ENCODE measurements around the gene CLEC7A.

CLEC7A gene

DNA sequence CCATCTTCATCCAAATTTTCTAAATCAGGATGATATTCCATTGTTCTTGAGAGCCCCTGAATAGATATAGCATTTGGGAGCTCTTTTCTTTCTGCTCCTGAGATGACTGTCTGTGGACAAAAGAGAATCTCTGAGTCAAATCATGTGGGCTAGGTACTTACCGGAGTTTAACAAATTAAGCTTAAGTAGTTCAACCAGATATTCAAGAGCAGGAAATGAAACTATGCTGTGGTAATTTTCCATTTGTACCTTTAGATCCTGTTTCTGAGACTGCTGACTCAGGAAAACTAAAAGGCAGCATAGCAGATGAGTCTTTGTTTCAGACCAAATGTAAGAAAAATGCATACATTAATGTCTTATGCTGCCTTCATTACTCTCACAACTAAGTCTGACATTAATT is at the start of gene CLEC7A:
CLEC7A (minus strand) TSS at position 158 of the 400 bp plus-strand sequence; CDS start at position 41, 117 bp downstream.
- DNase-seq, result no peak

DNA sequence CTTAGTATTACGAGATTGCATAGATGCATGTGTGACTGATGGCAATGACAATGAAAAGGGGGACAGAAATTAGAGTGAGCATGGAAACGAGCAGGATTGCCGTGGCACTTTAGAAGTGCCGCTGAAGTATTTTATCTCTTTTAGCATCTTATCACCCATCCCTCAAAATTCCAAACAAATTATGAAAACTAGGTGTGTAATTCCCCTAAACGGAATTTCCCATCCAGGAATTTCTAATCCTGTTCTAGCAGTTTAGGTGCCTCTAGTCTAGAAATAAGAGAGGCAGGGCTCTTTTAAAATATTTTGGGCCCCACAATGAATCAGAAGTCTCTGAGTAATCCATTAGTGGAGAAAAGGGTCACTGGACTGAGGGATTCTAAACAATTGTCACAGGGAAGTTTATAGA is 49.8 kb upstream of the CLEC7A start:
- no peak for DNase-seq

DNA sequence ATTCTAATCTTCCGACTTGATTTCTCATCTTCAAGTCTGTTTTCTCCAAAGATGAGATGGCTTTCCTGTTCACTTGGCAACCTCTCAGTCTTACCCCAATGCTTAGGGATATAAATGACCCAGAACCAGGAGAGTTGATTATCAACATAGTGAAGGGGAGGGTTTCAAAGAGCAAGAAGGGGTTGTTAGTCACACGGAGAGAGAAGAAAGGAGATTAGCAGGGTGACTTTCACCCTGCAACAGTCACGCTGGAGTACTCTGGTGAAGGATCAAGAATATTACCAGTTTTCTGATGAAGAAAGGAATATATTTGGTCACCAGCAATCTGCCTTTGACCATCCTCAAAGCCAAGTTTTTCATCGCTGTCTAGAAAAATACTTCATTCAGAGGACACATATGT is 48.8 kb upstream of the CLEC7A start, which contains the start of gene TMEM52B:
TMEM52B (plus strand) TSS at position 212 of the 400 bp plus-strand sequence. CDS start 543 bp downstream, outside the sequence.
- DNase-seq, result no peak

DNA sequence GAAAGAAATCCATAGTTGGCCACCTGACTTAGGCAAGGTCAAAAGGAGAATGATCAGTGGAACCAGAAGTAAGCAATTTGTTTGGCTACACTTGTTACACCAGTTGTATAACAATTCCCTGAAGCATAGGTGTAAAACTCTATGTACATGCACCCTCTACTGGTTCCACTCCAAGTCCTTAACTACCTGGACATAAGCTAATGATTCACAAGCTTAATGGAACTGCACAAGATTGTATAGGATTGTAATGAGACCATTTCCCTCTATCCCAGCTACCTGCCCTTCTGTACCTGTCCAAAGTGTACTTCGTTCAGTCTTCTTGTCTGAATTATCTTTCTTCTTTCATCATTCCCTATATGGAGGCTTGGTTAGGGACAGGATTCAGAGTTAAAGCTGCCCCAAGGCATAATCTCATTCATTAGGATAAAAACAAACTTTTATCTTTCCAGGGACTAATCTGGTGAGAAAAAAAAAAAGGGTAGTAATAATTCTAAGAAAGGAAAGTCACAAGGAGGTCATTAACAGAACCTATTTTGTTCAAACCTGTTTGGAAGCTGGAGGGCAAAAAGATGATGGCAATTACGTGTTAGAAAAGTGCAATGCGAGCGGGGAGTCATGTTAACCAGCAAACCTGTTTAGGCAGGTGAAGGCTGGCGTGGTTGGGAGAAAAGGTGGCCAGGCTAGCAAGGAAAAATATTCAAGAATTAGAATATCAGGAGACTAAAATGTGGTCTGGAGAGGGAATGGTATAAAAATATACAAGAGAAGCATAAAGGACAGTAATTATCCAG is 46.0 kb upstream of the CLEC7A start:
- no peak for DNase-seq

DNA sequence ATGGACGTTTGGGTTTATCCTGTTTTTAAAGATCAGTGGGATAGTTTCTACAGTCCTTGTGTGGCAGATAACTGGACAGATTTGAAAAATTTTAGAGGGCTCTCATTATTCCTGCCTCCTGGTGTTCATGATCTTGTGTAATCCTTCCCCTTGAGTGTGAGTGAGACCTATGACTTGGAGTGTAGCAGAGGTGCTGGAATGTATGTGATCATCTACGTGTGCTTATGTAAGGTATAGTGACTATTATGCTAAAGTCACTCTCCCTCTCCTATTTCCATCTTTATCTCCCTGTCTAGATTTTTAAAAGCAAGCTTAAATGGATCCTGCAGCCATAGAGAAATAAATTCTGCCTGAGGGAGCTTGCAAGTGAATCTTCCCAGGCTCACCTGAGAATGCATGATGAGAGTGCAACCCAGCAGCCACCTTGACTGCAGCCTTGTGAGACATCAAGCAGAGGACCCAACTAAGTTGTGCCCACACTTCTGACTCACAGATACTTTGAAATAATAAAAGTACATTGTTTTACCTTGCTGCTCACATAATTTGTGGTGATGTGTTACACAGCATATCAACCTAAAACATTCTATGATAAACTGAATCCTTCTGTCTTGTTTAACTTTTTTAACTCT is 45.1 kb upstream of the CLEC7A start:
- DNase-seq, result no peak

DNA sequence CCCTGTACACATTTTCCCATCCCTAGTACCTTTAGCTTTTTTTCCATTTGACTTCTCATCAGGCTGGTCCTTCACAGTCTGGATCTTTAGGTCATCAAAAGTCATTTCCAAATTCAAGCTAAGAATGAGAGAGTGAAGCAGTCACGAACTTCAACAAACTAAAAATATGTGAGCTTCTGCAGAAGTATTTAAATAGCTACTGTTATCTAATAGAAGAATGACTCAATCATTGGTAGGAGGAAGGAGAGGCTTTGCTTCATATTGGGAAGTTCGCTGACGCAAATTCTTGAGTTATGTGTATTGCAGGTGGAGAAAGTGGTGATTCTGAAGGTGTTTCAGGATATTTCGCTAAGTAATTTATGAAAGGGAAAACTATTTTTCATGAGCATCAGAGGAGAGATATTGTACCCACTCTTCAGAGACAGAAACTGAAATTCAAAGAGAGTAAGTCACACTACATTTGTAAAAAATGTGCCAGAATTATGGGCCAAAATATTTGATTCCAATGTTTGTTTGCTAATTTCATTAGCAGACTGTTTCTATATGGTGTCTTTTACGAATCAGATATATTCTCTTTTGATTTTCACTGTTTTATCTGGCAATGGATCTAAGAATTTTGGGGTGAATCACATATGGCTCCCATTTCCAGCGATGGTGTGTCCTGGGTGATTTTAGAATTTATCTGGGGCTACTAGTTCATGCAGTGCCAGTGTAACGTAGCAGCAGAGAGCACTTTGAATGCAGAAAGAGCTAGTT is 42.2 kb upstream of the CLEC7A start, which contains the start of gene OLR1:
OLR1 (minus strand) TSS at position 160 of the 756 bp plus-strand sequence; CDS start at position 105, 55 bp downstream.
- no peak for DNase-seq

DNA sequence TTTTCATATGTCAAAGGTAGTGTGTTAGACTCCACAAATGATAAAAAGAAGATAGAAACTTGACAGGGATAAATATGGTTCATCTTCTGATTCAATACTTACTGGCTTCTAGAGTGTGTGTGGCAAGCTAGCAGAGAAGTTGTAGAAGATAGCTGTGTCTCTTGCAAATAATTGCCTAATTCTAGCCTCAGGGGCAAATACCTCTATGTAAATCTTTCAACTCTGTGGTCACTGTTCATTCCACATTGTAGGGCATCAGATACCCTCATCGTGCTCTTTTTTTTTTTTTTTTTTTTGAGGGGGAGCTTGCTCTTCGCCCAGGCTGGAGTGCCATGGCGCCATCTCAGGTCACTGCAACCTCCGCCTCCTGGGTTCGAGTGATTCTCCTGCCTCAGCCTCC is 40.2 kb upstream of the CLEC7A start:
- no peak for DNase-seq

DNA sequence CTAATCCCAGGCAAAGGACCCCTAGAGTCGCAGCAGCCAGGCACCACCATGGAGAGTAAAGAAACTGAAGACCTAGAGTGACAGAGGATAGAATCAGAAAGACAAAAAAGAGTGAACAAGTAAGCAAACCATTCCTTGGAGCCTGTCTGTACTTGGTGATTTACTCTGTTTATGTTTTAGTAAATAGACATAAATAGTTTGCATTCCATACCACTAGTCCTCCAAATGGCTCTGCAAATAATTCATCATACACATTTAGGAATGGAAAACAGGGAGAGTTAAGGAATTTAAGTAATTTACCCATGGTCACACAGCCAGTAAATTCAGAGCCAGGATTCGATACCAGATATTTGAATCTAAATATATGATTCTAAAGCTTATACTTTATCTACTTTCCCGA is 39.1 kb upstream of the CLEC7A start:
- no peak for DNase-seq

DNA sequence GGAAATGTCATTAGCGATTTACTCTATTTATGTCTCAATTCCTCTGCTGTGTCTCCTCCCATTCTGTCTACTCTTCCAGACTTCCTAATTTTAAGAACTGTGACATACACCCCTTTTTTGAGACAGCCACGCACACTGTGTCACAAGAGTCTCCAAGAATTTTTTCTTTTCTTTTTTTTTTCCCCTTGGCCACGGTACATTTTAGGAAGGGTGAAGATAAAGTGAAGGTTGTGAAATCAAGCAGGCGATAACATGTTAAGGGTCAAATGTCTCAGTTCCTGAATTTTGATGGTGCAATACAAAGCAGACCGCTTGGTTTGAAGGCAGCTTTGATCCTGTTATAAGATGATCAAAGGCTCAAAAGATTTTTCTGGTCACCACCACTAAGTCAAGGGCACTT is 37.6 kb upstream of the CLEC7A start:
- no peak for DNase-seq

DNA sequence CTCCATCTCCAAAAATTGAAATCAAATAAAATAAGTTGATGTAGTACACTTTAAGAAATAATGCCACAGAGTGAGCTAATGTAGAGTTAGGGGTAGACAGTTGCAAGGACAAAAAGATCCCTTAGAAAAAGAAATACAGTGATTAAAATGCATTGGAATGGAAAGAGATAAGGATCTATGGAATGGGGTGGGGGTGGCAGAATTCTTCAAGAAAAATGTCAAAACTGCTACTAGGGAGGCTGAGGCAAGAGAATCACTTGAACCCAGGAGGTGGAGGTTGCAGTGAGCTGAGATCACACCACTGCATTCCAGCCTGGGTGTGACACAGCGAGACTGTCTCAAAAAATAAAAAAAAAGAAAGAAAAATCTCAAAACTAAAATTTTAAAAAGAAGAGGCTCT is 35.4 kb upstream of the CLEC7A start:
- DNase-seq, result no peak

DNA sequence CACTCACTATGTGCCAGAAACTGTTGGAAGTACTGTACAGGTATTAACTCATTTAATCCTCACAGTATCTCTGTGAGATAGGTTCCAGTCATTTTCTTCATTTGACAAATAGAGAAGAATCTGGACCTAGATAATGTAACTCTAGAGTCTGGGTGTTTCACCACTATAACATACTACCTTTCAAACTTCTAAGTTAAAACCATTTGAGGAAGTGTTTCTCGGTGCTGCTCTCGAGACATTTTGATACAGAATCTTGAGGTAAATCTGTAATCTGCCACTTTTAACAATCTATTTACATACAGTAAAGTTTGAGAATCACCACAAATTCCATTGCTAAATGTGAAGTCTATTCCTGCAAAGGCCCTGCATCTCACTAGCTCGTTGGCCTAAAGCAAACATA is 33.1 kb upstream of the CLEC7A start:
- no peak for DNase-seq

DNA sequence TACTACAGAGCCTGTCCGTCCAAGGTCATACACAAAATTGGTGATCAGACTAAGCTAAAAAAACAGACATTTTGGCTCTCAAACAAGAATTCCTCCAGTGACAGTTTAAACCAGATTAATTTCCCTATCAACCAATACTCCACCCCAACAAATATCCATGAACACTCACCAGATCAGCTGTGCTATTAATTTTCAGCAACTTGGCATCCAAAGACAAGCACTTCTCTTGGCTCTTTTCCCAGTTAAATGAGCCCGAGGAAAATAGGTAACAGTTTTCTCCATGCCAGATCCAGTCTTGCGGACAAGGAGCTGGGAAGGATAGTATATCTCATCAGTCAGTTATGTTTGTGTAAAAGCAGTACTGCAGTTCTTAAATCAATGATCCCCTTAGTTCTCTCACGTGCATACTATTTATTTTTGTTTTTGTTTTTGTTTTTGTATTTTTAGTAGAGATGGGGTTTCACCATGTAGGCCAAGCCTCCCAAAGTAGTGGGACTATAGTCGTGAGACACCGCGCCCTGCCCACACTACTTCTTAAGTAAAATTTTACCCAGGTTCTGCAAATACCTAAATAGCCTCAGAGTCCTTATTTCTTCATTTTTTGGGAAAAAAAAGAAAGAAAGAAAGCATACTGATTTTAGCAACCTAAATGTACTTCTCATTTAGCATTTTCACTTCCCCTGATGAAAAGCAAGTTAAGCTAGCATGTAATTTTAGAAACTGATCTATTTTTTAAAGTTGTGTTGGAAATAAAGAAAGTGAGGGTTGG is 30.8 kb upstream of the CLEC7A start:
- no peak for DNase-seq

DNA sequence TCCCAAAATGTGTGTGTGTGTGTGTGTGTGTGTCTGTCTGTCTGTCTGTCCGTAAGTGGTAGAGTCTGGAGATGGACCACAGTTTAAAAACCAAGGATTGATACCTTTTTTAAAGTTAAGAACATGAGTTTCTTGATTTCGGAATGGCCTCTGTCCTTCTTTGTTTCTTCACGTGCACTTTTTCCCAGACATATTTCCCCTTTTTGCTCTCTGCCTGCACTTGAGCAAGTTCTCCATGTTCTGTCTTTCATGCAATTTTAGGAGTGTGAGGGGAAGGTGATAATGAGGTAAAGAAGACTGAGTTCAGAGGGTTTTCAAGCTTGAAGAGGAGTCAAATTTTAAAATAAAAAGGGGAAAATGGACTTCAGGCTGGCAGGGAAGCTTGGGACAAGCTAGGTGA is 29.3 kb upstream of the CLEC7A start:
- no peak for DNase-seq

DNA sequence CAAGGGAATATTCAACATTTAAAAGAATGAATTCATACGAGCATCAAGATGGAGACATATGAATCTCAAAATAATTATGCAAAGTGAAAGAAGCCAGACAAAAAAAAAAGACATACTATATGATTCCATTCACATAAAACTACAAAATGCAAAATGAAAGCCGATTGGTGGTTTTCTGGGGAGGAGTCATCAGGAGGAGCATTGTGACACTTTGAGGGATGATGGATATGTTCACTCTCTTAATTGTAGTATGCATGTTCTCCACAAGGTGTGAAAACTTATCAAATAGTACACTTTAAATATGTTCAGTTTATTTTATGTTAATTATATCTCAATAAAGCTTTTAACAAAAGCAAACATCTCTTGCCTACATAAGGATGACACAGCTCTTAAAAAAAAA is 28.4 kb upstream of the CLEC7A start:
- DNase-seq, result no peak

DNA sequence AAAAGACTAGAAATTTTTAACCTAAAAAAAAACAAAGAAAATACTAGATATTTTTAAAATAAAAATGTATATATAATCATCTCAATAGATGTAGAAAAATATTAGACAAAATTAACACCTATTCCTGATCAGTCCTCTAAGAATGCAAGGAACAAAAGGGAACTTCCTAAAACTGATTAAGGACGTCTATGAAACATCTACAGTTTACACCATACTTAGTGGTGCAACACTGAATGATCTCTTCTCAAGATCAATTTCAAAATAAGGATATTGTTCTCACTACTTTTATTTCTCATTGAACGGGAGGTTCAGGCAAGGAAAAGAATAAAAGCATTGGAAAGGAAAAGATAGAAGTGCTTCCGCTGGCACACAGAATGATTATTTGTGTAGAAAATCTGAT is 26.0 kb upstream of the CLEC7A start:
- no peak for DNase-seq

DNA sequence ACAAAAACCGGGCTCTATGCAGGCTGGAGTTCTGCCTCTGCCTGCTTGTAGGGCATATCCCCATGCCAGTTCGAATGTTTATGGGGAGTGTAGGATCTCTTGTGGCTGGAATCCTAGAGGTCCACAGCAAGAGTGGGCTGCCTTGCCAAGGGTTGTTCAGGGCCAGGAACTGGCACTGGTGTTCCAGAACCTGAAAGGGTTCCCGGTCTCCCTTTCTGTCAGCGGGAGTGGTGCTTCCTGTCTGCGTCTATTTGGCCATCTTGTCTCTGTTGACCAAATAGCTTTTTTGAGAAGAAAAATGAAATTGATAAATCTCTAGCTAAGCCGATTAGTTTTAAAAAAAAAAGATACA is 24.1 kb upstream of the CLEC7A start:
- no peak for DNase-seq

DNA sequence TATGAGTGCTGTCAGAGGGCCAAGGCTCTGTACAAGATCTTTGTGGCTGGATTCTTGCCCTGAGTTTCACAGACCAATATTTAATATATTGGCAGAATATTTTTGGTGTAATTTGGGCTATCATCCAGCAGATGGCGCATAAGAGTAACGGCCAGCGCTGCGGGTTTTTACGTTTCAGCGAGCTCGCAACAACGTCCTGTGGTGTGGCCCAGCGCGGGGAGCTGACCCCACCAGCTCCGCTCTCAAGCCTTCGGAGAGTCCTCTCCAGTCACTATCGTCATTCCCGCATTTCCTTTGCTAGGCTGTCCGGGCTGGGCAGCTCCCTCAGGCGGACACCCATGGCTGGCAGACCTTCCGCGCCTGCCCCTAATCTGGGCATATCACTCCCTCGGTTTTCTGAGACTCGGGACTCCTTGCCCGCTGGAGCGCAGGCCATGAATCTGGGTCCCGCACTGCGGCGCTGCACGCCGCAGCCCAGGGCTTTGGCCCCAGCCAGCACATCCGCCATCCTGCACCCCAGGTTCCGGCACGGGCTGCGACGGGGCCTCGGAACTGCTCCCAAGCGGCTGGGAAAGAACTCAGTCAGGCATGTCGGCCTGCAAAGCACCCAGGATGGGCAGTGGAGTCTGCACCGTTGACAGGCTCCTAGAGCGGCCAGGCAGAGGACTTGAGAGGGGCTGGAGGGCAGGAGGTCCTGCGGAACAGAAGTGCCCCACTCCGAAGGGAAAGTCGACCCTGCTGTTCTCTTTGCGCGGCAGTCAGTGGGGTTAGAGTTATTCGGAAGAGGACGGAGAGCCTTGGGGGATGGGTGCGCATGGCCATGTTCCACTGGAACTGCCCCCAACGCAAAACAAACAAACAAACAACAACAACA is 23.5 kb upstream of the CLEC7A start:
- DNase-seq, result peak; percentile 8

DNA sequence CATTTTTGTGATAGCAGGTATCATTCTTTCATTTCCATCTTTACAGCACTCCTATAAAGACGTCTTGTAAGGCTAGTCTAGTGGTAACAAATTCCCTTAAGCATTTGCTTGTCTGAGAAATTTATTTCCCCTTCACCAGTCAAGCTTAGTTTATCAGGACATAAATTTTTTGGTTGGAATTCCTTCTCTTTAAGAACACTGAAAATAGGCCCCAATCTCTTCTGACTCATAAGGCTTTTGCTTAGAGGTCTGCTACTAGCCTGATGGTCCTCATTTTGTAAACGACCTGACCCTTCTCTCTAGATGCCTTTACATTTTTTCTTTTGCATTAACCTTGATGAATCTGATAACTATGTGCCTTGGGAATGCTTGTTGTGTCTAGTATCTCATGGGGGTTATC is 21.6 kb upstream of the CLEC7A start:
- no peak for DNase-seq

DNA sequence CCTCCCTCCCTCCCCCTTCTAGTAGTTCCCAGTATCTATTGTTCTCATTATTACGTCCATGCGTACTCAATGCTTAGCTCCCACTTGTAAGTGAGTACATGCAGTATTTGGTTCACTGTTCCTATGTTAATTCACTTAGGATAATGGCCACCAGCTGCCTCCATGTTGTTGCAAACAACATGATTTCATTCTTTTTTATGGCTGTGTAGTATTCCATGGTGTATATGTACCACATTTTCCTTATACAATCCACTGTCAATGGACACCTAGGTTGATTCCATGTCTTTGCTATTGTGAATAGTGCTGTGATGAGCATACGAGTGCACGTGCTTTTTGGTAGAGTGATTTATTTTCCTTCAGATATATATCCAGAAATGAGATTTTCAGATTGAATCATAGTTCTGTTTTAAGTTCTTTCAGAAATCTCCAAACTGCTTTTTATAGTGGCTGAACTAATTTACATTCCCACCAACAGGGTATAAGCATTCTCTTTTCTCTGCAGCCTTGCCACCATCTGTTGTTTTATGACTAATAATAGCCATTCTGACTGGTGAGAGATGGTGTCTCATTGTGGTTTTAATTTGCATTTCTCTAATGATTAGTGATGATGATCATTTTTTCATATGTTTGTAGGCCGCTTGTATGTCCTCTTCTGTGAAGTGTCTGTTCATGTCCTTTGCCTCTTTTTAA is 17.9 kb upstream of the CLEC7A start:
- DNase-seq, result no peak

DNA sequence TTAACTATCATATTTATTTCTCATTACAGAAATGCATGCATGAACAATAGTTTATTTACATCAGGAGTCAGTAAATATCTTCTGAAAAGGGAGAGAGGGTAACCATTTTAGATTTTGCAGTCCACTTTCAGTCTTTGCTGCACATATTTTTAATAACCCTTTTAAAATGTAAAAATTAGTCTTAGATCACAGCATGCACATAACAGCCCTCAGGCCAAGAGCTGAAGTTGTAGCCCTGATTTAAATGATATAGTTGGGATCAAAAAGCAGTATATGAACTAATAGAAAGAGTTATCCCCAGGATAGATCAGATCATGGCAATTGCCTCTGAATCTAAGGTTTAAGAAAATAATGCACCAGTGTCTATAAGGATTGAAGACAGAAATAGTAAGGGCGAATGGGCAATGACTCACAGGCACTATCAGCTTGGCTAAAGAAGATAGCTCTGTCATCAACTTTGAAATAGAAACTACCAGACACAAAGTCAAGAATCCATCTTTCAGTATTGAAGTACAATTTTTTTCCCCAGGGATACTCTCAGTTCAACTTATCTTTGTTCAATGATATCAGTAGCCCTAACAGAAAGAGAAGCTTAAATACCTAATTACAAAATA is 13.1 kb upstream of the CLEC7A start:
- DNase-seq, result no peak

DNA sequence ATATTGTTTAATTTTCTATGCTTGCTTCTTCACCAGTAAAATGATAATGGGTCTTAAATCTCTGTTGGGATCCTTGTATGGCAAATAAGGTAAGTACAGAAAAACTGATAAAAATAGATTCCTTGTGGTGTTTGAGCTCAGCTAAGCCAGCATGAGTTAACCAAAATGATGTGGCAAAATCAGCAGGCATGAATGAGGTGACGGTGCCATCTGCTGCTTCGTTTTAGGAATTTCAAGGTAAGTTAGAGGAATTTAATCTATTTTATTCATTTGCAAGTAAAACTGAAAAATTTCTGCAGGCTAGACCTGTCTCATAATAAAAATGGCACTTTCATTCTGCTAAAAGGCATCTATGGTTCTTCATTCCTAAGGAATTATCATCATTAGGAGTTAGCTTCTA is 10.0 kb upstream of the CLEC7A start:
- peak; percentile 9 for DNase-seq

Measured in NCI-H69 (cell line).